SU-DHL-6 (cell line): ENCODE measurements around the gene TMEM131L.

ENCODE experiments used
- EZH2phosphoT487 ChIP-seq: fragments of 200-600 bp; sonication (generic), shearing (Covaris generic); conservative IDR thresholded peaks from 2 replicates; pipeline ENCODE4 v1.6.1; 2018; ENCODE audit warnings: mild to moderate bottlenecking, antibody characterized with exemption, low read length, moderate library complexity, mixed read lengths
- TF ChIP-seq, protein P1 (sequence below): fragments of 200-600 bp; sonication (generic); IDR thresholded peaks from one replicate; pipeline ENCODE4 v1.5.1; 2017; ENCODE audit warnings: antibody characterized with exemption, mild to moderate bottlenecking, low read length, moderate library complexity; ENCODE audit not compliant: insufficient read depth, poor library complexity, severe bottlenecking

DNA sequence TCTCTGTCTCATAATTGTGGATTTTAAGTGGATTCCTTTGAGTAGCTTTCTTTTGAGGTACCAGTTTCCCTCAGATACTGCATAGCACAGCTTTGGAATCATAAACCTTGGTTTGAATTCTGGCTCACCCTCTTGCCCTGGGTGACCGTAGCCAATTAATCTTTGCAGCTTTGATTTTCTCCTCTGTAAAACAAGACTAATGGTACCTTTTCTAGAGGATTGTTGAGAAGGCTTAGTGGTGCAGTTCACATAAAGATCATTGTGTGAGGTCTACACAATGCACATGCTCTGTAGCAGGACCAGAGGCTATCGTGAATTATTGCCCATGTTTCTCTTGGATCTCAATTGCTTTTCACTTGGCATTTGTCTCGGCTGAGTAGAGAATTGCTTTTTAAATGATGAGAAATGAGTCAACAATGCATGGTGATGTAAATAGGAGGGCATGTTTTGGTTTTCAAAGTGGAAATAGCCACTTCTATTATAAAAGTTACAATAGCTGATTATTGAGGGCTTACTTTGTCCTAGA lies 47.9 kb downstream of the TMEM131L start:
- TF ChIP-seq, protein P1, sequence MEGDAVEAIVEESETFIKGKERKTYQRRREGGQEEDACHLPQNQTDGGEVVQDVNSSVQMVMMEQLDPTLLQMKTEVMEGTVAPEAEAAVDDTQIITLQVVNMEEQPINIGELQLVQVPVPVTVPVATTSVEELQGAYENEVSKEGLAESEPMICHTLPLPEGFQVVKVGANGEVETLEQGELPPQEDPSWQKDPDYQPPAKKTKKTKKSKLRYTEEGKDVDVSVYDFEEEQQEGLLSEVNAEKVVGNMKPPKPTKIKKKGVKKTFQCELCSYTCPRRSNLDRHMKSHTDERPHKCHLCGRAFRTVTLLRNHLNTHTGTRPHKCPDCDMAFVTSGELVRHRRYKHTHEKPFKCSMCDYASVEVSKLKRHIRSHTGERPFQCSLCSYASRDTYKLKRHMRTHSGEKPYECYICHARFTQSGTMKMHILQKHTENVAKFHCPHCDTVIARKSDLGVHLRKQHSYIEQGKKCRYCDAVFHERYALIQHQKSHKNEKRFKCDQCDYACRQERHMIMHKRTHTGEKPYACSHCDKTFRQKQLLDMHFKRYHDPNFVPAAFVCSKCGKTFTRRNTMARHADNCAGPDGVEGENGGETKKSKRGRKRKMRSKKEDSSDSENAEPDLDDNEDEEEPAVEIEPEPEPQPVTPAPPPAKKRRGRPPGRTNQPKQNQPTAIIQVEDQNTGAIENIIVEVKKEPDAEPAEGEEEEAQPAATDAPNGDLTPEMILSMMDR = no peak
- TF ChIP-seq EZH2phosphoT487 = no peak
